ENCODE measurements around the gene ADAMTS2. TPM values are rescaled to one million over a fixed set of nuclear protein-coding genes. Genes with fewer than 3 reads are reported as not detected.

ADAMTS2 gene
- total RNA-seq, 1 donor from 2014 or later = 0.29 TPM

DNA sequence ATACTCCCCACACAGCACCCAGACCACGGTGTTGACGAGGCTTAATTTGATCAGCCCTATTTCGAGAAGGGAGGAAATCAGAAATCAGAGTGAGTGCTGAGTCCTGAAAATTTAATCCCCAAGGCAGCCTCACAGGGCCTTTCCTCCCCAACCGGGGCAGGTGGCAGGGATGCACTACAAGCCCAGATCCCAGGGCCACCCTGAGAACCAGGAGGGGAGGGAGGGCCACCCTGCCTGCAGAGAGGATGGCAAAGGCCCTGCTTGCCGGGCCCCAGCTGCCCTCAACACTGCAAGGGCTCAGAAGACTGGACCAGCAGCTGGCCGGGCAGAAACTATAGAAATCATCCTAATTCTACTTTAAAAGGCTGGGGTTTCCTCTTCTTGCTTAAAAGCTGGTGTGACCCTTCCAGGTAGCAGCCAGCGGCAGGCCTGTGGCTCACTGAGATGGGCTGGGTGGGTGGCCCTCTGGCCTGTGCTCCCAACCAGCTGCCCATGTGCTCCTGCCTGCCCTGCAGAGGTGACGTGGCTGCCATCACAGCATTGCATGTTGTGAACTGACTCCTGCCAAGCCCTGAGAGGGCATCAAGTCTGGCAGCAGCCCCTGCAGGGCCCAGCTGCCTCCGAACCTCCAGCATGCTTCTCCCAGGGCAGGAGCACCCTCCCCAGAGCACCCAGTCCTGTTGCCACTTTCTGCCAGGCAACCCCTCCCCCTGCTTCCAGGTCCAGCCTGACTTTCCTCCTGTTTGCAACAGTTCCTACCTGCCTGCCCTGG lies 122.8 kb downstream of the ADAMTS2 start:
- H3K4me3 ChIP-seq (ENCODE audit: low read depth, low read length) = no peak overlapping the region
- TF ChIP-seq, protein P1, sequence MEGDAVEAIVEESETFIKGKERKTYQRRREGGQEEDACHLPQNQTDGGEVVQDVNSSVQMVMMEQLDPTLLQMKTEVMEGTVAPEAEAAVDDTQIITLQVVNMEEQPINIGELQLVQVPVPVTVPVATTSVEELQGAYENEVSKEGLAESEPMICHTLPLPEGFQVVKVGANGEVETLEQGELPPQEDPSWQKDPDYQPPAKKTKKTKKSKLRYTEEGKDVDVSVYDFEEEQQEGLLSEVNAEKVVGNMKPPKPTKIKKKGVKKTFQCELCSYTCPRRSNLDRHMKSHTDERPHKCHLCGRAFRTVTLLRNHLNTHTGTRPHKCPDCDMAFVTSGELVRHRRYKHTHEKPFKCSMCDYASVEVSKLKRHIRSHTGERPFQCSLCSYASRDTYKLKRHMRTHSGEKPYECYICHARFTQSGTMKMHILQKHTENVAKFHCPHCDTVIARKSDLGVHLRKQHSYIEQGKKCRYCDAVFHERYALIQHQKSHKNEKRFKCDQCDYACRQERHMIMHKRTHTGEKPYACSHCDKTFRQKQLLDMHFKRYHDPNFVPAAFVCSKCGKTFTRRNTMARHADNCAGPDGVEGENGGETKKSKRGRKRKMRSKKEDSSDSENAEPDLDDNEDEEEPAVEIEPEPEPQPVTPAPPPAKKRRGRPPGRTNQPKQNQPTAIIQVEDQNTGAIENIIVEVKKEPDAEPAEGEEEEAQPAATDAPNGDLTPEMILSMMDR (conservative IDR thresholded peaks at IDR 0.05; ENCODE audit: low read depth, low read length) = no peak
- no peak for DNase-seq (ENCODE audit: low read depth)

DNA sequence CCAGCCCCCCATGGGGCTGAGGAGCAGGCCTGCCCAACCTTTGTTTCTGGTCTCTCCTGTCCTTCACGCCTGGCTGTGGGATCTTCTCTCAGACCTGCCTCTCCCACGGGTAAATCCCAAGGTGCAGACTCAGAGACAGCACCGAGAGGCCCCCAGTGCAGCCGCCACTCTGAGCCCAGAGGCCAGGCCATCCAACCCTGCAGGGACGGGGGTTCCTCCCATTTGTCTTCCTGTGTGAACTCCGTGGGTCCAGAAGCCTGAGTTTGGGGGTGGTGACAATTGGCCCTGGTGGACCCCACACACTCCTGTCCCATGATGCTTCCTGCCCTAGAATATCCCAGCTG lies 123.4 kb downstream of the ADAMTS2 start:
- H3K4me3 ChIP-seq (ENCODE audit: low read depth, low read length) = no peak overlapping the region
- TF ChIP-seq, protein P1 (conservative IDR thresholded peaks at IDR 0.05; ENCODE audit: low read depth, low read length) = no peak
- no peak for DNase-seq (ENCODE audit: low read depth)

DNA sequence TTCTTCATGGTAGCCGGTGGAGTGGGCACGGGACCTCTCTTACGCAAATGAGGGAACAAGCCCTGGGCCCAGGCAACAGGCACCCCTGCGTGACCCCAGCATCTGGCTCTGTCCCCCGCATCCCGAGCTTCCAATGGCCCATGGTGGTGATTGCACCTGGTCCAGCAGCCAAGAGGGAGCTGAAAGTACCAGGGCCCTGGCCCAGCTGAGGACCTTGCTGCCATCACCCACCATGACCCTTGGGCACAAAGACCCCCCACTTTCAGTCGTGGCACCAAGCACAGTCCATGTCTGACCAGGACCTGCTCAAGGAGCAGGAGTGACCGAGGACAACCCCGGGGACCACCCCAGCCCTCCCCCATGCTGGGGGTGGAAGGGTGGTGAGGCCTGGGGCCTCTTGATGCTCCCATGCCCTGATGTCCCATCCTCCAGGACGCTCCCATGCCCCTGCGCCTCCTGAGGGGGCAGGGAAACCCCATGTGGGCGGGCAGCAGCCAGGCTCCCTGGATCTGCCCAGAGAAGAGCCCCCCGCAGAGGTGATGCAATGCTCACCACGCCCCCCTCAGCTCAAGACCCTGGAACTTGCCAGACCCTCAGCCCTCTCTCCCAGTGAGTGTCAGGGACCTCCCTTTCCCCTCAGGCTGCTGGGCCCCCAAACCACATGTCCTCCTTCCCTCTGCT lies 123.9 kb downstream of the ADAMTS2 start:
- no peak for DNase-seq (ENCODE audit: low read depth)
- H3K4me3 ChIP-seq (ENCODE audit: low read depth, low read length) = no peak overlapping the region
- TF ChIP-seq, protein P1 (conservative IDR thresholded peaks at IDR 0.05; ENCODE audit: low read depth, low read length) = no peak

DNA sequence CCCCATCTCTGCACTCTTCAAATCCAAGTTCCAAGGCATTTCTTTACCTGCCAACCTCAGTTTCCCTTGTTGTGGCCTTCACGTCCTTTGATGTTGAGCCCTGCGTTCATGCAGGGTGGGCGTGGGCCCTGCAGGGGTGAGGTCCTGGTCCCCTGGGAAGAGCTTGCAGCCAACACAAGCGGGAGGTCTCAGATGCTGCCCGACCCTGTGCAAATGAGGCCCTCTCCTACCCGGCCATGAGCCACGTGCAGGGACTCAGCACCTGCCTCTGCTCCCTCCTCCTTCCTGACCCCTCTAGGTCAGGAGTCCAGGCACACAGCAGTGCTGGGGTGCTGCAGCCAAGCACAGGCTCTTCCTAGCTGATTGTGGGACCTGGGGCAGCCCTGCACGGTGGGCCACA lies 124.5 kb downstream of the ADAMTS2 start:
- DNase-seq (ENCODE audit: low read depth) = no peak
- no peak overlapping the region for H3K4me3 ChIP-seq (ENCODE audit: low read depth, low read length)
- TF ChIP-seq, protein P1 (conservative IDR thresholded peaks at IDR 0.05; ENCODE audit: low read depth, low read length) = no peak

DNA sequence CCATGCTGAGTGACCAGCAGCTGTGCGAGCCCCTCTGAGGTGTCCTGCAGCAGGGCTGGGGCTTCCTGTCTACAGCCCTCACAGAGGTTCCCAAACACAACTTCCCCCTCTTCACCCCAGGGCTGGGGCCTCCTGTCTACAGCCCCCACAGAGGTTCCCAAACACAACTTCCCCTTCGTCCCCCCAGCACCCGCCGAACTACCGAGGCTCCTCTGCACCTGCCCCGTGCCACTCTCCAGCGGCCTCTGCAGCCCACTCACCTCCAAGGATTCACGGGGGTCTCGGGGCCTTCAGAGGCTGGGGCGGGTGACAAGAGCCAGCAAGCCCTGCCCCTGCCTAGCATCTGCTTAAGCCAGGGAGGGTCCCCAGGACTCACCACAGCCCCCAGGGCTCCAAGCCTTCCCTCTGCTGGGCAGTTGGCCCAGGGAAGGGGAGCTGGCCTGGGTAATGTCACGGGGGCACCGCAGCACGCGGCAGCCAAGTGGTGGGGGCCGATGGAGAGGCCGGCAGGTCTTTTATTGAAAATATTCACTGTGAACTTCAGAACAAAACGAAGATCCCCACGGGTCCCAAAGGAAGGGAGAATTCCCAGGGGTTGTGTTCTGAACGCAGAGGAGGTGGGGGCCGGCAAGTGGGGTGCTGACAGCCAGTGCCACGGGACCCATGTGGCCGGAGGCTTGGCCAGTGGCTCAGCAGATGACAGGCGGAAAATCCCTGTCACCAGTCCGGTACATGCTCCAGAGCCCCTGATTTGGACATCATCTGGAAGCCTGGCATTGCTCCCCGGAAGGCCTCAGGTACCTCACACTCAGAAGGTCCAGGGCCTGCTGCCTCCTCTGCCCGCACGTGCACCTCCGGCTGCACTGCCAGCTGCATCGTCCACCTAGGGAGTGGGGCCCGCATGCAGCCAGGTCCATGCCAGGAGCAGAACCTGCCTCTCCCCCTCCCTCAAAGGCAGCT lies 125.3 kb downstream of the ADAMTS2 start:
- no peak for DNase-seq (ENCODE audit: low read depth)
- no peak overlapping the region for H3K4me3 ChIP-seq (ENCODE audit: low read depth, low read length)
- TF ChIP-seq, protein P1 (conservative IDR thresholded peaks at IDR 0.05; ENCODE audit: low read depth, low read length) = no peak

DNA sequence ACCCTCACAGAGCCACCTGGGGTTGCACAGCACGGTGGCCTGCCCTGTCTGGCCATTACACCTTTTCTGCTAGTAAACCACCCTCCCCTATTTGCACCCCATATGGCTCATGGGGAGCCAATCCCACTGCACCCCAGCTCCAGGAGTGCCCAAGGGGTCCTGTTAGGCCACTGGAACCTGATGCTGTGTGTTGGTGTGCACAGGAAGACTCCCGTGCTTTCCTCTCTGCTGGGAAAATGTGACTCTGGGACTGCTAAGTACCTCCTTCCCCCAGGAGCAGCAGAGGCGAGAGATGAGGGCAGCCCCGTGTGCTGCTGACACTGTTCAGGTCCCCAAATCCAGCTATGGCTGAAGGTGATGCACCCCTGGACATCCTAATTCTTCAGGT lies 126.3 kb downstream of the ADAMTS2 start:
- no peak for DNase-seq (ENCODE audit: low read depth)
- TF ChIP-seq, protein P1 (conservative IDR thresholded peaks at IDR 0.05; ENCODE audit: low read depth, low read length) = no peak
- H3K4me3 ChIP-seq (ENCODE audit: low read depth, low read length) = no peak overlapping the region

All from epithelial cell of proximal tubule (primary cell).